Measurements from ENCODE around the gene DACT2.
"Not testable (repeated sequence)": the region's sequence is repeated elsewhere in the genome, so short reads cannot be mapped to it uniquely, and the experiment has no call there.

DACT2 gene

GRCh38 chr6:168319279-168320111 lies at the start of gene DACT2:
TSS of gene DACT2 (minus strand) at chr6:168319777. CDS start at chr6:168319633, 144 bp downstream.
- no peak for DNase-seq (ENCODE audit: low read depth)

DNA sequence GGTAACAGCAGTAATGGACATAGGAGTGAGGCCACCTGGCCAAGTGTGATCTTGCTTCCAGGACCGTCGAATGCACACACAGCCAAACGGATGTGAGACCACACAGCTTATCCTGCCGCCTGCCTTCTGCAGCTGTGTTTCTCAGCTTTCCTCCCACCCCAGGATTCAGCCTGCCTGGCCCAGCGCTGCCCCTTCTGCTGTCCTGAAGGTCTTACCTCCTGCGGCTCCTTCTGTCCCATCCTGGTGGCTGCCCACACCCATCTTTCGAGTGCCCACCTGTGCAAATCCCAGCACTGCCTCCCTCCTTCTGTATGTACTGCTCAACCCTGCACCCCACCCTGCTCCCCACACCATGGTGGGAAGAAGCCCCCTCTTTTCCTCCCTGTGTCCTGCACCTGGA lies 49.4 kb upstream of the DACT2 start:
- no peak for DNase-seq (ENCODE audit: low read depth)

DNA sequence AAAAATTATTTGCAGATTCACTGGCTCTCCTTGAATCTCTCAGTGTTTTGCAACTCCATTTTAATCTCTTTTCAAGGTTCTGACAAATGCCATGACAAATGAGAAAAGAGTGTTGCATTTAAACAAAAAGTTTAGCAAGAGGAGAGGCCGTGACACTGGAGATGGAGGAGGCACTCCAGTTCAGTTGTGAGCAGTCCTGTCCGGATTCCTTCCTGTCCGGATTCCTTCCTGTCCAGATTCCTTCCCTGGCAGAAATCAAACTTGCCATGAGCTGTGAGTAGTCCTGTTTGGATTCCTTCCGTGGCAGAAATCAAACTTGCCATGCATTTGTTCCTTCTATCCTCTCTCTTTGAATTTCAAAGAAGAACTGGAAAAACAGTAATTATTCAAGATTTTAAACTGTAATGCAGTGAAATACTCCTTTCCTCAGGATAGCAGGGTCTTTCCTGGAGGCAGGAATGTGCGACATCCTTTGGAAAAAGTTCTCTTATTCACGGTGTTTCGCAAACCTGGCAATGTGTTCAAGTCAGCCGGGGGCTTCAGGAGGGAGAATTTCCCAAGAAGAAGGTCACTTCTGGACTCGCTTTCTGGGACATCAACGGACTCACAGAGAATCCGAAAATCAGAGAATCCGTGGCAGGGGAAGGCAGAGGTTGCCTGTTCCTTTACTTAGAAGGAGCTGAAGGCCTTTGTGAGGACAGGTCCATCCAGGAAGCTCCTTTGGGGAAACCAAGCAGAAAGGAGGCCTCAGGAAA lies 48.7 kb upstream of the DACT2 start:
- no peak for DNase-seq (ENCODE audit: low read depth)

DNA sequence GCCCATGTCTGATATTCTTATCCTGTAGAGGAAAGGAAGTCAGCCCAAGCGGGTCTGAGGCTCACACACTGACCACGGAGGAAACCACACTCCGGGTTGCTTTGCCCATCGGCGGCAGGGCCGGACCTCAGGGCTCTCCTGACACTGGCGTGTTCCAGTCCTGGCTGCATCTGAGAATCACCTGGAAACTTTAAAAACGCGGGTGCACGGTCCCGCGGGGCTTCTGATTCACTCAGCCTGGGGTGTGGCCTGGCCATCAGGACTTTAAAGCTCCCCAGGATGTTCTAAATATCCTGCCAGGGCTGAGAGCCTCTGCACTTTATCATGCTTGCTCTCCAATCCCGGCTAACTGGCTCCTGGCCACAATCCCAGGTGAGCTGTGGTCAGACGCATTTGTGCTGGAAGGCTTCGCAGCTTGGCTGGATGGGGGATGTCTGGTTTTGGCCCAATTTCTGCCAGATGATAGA lies 47.7 kb upstream of the DACT2 start:
- DNase-seq (ENCODE audit: low read depth) = no peak

DNA sequence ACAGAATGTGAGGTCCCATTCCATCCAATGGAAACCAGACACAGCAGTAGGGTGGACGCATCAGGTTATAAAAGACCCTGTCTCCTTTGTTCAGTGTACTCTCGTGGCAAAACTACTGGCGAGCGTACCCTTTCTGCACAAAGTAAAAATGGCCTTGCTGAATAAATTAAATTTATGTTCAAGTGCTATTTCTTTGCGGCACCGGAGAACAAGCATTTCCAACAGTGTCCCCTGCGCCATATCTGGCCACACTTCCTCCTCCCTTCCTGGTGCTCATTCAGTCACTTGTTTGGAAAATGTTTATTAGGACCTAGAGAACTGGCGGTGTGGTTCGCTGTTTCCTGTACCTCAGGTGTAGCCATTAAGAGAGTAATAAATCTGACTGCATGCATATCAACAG lies 46.9 kb upstream of the DACT2 start:
- no peak for DNase-seq (ENCODE audit: low read depth)

GRCh38 chr6:168365422-168366165 lies 46.0 kb upstream of the DACT2 start:
- no peak for DNase-seq (ENCODE audit: low read depth)

- DNase-seq (ENCODE audit: low read depth) = no peak
Observed at GRCh38 chr6:168364793-168365421, 45.3 kb upstream of the DACT2 start.

DNA sequence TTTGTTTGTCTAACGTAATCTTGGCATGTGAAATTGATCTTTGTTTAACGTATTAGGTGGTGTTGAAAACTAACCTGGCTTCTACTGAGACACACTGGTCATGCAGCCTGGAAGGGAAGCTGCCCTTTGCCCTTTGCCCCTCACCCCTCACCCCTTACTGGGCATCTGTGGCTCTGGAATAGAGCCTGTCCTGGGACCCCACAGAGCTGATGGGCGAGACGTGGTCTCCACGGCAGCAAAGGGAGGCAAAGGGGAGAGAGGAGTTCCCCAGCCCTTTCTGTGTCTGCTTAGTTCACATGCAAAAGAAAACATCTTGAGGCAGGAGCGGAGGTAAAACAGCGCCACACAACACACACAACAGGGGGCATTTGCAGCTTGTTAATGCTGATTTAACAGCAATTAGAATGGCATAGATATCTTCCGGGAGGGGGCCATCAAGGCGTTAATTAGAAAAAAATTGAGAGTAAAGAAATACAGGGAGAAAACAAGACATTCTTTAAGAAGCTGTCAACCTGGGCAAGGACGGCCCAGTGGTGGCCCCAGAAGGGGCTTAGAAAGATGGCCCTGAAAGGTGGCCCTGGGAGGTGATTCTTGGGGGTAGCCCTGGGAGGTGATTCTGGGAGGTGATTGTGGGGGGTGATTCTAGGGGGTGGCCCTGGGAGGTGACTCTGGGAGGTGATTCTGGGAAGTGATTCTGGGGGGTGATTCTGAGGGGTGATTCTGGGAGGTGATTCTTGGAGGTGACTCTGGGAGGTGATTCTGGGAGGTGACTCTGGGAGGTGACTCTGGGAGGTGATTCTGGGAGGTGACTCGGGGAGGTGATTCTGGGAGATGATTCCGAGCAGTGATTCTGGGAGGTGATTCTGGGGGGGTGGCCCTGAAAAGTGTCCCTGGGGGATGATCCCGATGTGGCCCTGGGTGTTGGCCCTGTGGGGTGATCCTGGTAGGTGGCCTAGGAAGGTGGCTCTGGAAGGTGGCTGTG lies 44.5 kb upstream of the DACT2 start:
- DNase-seq (ENCODE audit: low read depth) = no peak

DNA sequence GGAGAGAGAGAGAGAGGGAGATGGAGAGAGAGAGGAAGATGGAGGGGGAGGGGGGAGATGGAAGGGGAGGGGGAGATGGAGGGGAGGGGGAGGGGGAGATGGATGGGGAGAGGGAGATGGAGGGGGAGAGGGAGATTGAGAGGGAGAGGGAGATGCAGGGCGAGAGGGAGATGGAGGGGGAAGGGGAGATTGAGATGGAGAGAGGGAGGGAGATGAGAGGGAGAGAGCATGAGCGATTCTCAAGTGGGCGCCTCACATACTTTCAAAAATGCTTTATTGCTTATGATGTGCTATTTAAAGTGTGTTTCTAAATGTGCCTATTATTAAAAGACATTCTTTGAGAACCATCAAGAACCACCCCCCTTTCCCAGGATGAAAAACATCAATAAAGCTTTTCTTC lies 43.7 kb upstream of the DACT2 start:
- DNase-seq (ENCODE audit: low read depth) = no peak

DNA sequence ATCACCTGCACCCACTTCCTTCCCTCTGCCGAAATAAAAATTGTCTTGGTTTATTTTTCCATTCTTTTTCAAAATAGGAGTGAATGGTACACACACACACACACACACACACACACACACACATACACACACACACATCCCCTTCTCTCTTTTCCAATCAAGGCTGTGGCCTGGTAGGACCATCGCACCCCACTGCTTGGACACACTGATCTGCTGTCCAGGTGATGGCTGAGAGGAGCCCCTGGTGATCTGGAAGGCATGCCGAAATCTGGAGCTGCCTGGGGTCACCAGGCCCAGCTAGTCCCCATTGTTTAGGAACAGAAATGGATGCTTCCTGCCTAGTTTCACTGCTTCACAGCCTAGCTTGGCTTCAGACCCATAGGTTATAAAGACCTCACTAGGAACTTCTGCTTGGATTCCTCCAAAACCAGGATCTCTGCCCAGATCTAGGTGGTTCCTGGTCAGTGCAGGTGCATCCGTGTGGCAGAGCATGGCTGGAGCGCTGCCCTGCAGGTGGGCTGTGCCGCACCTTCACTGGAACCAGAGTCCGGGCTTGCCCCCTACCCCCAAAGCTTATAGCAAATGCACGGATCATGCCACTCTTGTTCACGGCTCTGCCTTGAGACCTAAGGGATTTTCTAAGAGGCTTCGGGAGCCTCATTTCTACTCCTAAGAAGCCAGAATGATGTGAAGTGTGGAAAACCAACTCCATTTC lies 42.9 kb upstream of the DACT2 start:
- DNase-seq (ENCODE audit: low read depth) = no peak

DNA sequence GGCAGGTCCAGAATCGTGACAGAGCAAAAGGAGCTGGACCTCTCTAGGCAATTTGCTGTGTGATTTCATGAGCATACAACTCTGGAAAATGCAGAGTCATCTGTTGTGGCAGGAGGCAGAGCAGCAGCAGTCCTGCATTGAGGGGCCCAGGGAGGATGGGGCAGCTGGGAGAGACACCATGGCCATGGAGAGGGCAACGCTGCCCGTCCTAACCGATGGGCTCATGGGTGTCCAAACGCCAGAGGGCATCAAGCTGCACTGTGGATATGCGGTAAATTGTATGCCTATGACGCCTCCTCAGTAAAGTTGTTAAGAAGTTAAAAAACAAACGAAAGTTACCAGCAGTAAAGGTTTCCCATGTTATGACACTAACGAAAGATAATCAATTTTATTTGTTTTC lies 42.2 kb upstream of the DACT2 start:
- DNase-seq (ENCODE audit: low read depth) = no peak

GRCh38 chr6:168359794-168360193 lies 40.2 kb upstream of the DACT2 start:
- DNase-seq (ENCODE audit: low read depth) = no peak

DNA sequence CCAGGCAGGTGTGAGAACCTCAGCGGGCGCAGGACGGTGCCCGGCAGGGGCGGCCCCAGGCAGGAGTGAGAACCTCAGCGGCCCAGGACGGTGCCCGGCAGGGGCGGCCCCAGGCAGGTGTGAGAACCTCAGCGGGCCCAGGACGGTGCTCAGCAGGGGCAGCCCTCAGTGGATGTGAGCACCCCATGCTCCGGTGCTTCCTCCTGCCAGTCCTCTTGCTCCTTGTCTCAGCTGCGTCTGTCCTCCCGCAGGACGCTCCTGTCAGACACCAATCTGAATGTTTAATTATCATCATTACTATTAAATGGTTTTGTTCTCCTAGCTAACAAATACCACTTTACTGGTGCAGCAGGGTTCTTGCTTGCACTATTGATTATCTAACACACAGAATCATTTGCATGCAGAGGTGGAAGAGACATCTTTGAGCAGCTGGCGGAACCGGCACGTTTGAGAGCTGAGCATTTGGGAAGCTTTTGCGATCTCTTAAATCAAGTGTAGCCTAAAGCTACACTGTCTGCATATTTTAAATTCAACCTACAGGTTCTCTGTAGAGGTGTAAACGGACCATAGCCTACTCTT lies 39.4 kb upstream of the DACT2 start:
- no peak for DNase-seq (ENCODE audit: low read depth)

DNA sequence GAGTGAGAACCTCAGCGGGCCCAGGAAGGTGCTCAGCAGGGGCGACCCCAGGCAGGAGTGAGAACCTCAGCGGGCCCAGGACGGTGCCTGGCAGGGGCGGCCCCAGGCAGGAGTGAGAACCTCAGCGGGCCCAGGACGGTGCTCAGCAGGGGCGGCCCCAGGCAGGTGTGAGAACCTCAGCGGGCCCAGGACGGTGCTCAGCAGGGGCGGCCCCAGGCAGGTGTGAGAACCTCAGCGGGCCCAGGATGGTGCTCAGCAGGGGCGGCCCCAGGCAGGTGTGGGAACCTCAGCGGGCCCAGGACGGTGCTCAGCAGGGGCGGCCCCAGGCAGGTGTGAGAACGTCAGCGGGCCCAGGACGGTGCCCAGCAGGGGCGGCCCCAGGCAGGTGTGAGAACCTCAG lies 37.3 kb upstream of the DACT2 start:
- DNase-seq (ENCODE audit: low read depth) = not testable (repeated sequence)

- no peak for DNase-seq (ENCODE audit: low read depth)
Observed at GRCh38 chr6:168355716-168356522, 36.3 kb upstream of the DACT2 start.

- DNase-seq (ENCODE audit: low read depth) = no peak
Observed at GRCh38 chr6:168354338-168354737, 34.8 kb upstream of the DACT2 start.

GRCh38 chr6:168353041-168353440 lies 33.5 kb upstream of the DACT2 start:
- no peak for DNase-seq (ENCODE audit: low read depth)

DNA sequence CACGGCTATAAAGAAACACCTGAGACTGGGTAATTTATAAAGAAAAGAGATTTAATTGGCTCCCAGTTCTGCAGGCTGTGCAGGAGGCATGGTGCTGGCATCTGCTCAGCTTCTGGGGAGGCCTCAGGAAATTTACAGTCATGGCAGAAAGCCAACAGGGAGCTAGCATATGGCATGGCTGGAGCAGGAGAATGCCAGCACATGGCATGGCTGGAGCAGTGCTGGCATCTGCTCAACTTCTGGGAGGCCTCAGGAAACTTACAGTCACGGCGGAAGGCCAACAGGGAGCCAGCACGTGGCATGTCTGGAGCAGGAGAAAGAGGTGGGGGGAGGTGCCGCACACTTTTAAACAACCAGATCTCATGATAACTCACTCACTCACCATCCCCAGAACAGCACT lies 32.5 kb upstream of the DACT2 start:
- no peak for DNase-seq (ENCODE audit: low read depth)

GRCh38 chr6:168349718-168350210 lies 30.2 kb upstream of the DACT2 start:
- DNase-seq (ENCODE audit: low read depth) = no peak
